Kidney epithelial cell (primary cell): ENCODE results near the gene TRIM38. TPM values are rescaled to one million over a fixed set of nuclear protein-coding genes. Genes with fewer than 3 reads are reported as not detected.
"Not testable (repeated sequence)": the region's sequence is repeated elsewhere in the genome, so short reads cannot be mapped to it uniquely, and the experiment has no call there.

Experiments
- DNase-seq: peaks from one replicate; pipeline ENCODE4 v3.0.0-alpha.2; 2010; ENCODE audit warnings: low read depth
- H3K27me3 ChIP-seq: 2 replicates; pipeline ENCODE4 v1.6.0; 2011; ENCODE audit warnings: low read length; ENCODE audit not compliant: control insufficient read depth, insufficient read depth
- H3K36me3 ChIP-seq: 2 replicates; pipeline ENCODE4 v1.5.1; 2011; ENCODE audit warnings: low read length; ENCODE audit not compliant: control insufficient read depth, insufficient read depth
- H3K4me3 ChIP-seq: 2 replicates; pipeline ENCODE4 v1.5.1; 2011; ENCODE audit warnings: low read depth, mild to moderate bottlenecking, control low read depth, low read length
- CTCF ChIP-seq: IDR thresholded peaks from 2 replicates; pipeline ENCODE4 v1.5.1; 2011; ENCODE audit warnings: mild to moderate bottlenecking, moderate library complexity, low read length, control low read depth, inconsistent platforms; ENCODE audit not compliant: insufficient read depth, poor library complexity, severe bottlenecking
- total RNA-seq: library from RNA; depleted of rRNA; stranded (reverse); fragments of >200 nt; gene quantifications from 2 replicates; pipeline ENCODE4 v1.2.3, GENCODE V29; 2015

TRIM38 gene
- total RNA-seq, 1 donor from 2014 or later: 4.5 TPM

- no peaks in the 10 kb centered on the region for H3K27me3 ChIP-seq
- H3K4me3 ChIP-seq: no peak overlapping the region
- H3K36me3 ChIP-seq: no peaks in the 10 kb centered on the region
- no peak for DNase-seq
- TF ChIP-seq CTCF: no peak
These were observed 38.0 kb downstream of the TRIM38 start for GRCh38 chr6:26000366-26001144.

GRCh38 chr6:26003102-26003694 lies 40.6 kb downstream of the TRIM38 start:
- Histone ChIP-seq H3K27me3 (no peaks in the 10 kb centered on the region), H3K4me3 (no peak overlapping the region), H3K36me3 (no peaks in the 10 kb centered on the region)
- TF ChIP-seq CTCF: peak; percentile 86
- no peak for DNase-seq

GRCh38 chr6:26006086-26006939 lies 43.7 kb downstream of the TRIM38 start:
- no peak for TF ChIP-seq CTCF
- Histone ChIP-seq H3K4me3 (no peak overlapping the region), H3K27me3 (no peaks in the 10 kb centered on the region), H3K36me3 (no peaks in the 10 kb centered on the region)
- DNase-seq: no peak

- not testable (repeated sequence) for DNase-seq, H3K27me3 ChIP-seq, H3K4me3 ChIP-seq, H3K36me3 ChIP-seq
These were observed 44.3 kb downstream of the TRIM38 start for GRCh38 chr6:26006940-26007305.

GRCh38 chr6:26008470-26008869 lies 45.9 kb downstream of the TRIM38 start:
- TF ChIP-seq CTCF: no peak
- H3K36me3 ChIP-seq: no peaks in the 10 kb centered on the region
- DNase-seq: no peak
- H3K4me3 ChIP-seq: no peak overlapping the region
- H3K27me3 ChIP-seq: no peaks in the 10 kb centered on the region

GRCh38 chr6:26009817-26010216 lies 47.2 kb downstream of the TRIM38 start:
- H3K27me3 ChIP-seq: no peaks in the 10 kb centered on the region
- no peak for DNase-seq
- TF ChIP-seq CTCF: no peak
- H3K4me3 ChIP-seq: no peak overlapping the region
- H3K36me3 ChIP-seq: no peaks in the 10 kb centered on the region
